ENCODE results near the gene RAB40B.

Gene RAB40B

GRCh38 chr17:82666931-82667667, 31.4 kb downstream of the RAB40B start:
- TF ChIP-seq CTCF (IDR thresholded peaks at IDR 0.05; ENCODE audit: low read depth, low read length) (no peak), EZH2phosphoT487 (IDR thresholded peaks at IDR 0.05; ENCODE audit: low read depth) (no peak)
- no peak overlapping the region for H3K4me3 ChIP-seq (ENCODE audit: low read length)
- no peak overlapping the region for H3K4me2 ChIP-seq (ENCODE audit: low read length)
- H3K27ac ChIP-seq (ENCODE audit: low read length): no peak overlapping the region
- no peaks in the 10 kb centered on the region for H3K36me3 ChIP-seq (replicated peaks; ENCODE audit: low read depth, low read length)
- H4K20me1 ChIP-seq (ENCODE audit: insufficient read depth, low read length): no peaks in the 10 kb centered on the region
- H3K79me2 ChIP-seq (ENCODE audit: low read length): no peaks in the 10 kb centered on the region
- no peaks in the 10 kb centered on the region for H3K27me3 ChIP-seq (ENCODE audit: low read depth, low read length)
- H3K4me1 ChIP-seq (ENCODE audit: low read length): peaks cover 5% of the 10 kb centered on the region
- H3K9ac ChIP-seq (ENCODE audit: low read length): no peak overlapping the region
- H2AFZ ChIP-seq (ENCODE audit: low read depth, low read length): no peak overlapping the region
- H3K9me3 ChIP-seq (ENCODE audit: insufficient read depth, low read length): no peaks in the 10 kb centered on the region

GRCh38 chr17:82665891-82666290, 32.6 kb downstream of the RAB40B start:
- no peaks in the 10 kb centered on the region for H4K20me1 ChIP-seq (ENCODE audit: insufficient read depth, low read length)
- peaks cover 5% of the 10 kb centered on the region for H3K4me1 ChIP-seq (ENCODE audit: low read length)
- H3K36me3 ChIP-seq (replicated peaks; ENCODE audit: low read depth, low read length): no peaks in the 10 kb centered on the region
- H3K4me3 ChIP-seq (ENCODE audit: low read length): no peak overlapping the region
- H2AFZ ChIP-seq (ENCODE audit: low read depth, low read length): no peak overlapping the region
- H3K9me3 ChIP-seq (ENCODE audit: insufficient read depth, low read length): no peaks in the 10 kb centered on the region
- no peaks in the 10 kb centered on the region for H3K27me3 ChIP-seq (ENCODE audit: low read depth, low read length)
- H3K9ac ChIP-seq (ENCODE audit: low read length): no peak overlapping the region
- H3K4me2 ChIP-seq (ENCODE audit: low read length): no peak overlapping the region
- H3K79me2 ChIP-seq (ENCODE audit: low read length): no peaks in the 10 kb centered on the region
- TF ChIP-seq CTCF (IDR thresholded peaks at IDR 0.05; ENCODE audit: low read depth, low read length): no peak
- no peak for TF ChIP-seq EZH2phosphoT487 (IDR thresholded peaks at IDR 0.05; ENCODE audit: low read depth)
- H3K27ac ChIP-seq (ENCODE audit: low read length): no peak overlapping the region

GRCh38 chr17:82665217-82665616, 33.3 kb downstream of the RAB40B start:
- H3K4me3 ChIP-seq (ENCODE audit: low read length): no peak overlapping the region
- no peaks in the 10 kb centered on the region for H3K79me2 ChIP-seq (ENCODE audit: low read length)
- no peaks in the 10 kb centered on the region for H4K20me1 ChIP-seq (ENCODE audit: insufficient read depth, low read length)
- H2AFZ ChIP-seq (ENCODE audit: low read depth, low read length): no peak overlapping the region
- H3K27ac ChIP-seq (ENCODE audit: low read length): no peak overlapping the region
- no peak overlapping the region for H3K9ac ChIP-seq (ENCODE audit: low read length)
- peaks cover 5% of the 10 kb centered on the region for H3K4me1 ChIP-seq (ENCODE audit: low read length)
- TF ChIP-seq EZH2phosphoT487 (IDR thresholded peaks at IDR 0.05; ENCODE audit: low read depth): no peak
- no peak for TF ChIP-seq CTCF (IDR thresholded peaks at IDR 0.05; ENCODE audit: low read depth, low read length)
- H3K36me3 ChIP-seq (replicated peaks; ENCODE audit: low read depth, low read length): no peaks in the 10 kb centered on the region
- H3K4me2 ChIP-seq (ENCODE audit: low read length): no peak overlapping the region
- H3K27me3 ChIP-seq (ENCODE audit: low read depth, low read length): no peaks in the 10 kb centered on the region
- H3K9me3 ChIP-seq (ENCODE audit: insufficient read depth, low read length): no peaks in the 10 kb centered on the region

- TF ChIP-seq EZH2phosphoT487 (IDR thresholded peaks at IDR 0.05; ENCODE audit: low read depth): no peak
- no peak for TF ChIP-seq CTCF (IDR thresholded peaks at IDR 0.05; ENCODE audit: low read depth, low read length)
- Histone ChIP-seq H3K4me1 (ENCODE audit: low read length) (peaks cover 5% of the 10 kb centered on the region), H2AFZ (ENCODE audit: low read depth, low read length) (no peak overlapping the region), H3K27ac (ENCODE audit: low read length) (no peak overlapping the region), H3K9me3 (ENCODE audit: insufficient read depth, low read length) (no peaks in the 10 kb centered on the region), H3K36me3 (replicated peaks; ENCODE audit: low read depth, low read length) (no peaks in the 10 kb centered on the region), H4K20me1 (ENCODE audit: insufficient read depth, low read length) (no peaks in the 10 kb centered on the region), H3K27me3 (ENCODE audit: low read depth, low read length) (no peaks in the 10 kb centered on the region), H3K4me3 (ENCODE audit: low read length) (no peak overlapping the region), H3K9ac (ENCODE audit: low read length) (no peak overlapping the region), H3K4me2 (ENCODE audit: low read length) (no peak overlapping the region), H3K79me2 (ENCODE audit: low read length) (no peaks in the 10 kb centered on the region)
Observed at GRCh38 chr17:82664701-82665182, 33.8 kb downstream of the RAB40B start.
